Glutamatergic neuron (in vitro differentiated cells): ENCODE measurements around the gene MORC3. TPM values are rescaled to one million over a fixed set of nuclear protein-coding genes. Genes with fewer than 3 reads are reported as not detected.
A peak's percentile ranks its signal among the peaks of the same experiment; 100 is the strongest.
"Not testable (repeated sequence)": the region's sequence is repeated elsewhere in the genome, so short reads cannot be mapped to it uniquely, and the experiment has no call there.

Experiments used
- DNase-seq: peaks from one replicate; pipeline ENCODE4 v3.0.0; 2022
- H3K27ac Mint-ChIP-seq: one replicate; pipeline ENCODE4 v1.8.0; 2020; ENCODE audit warnings: mild to moderate bottlenecking, mixed read lengths, inconsistent platforms; ENCODE audit not compliant: unreplicated experiment
- H3K27me3 Mint-ChIP-seq: one replicate; pipeline ENCODE4 v1.8.0; 2020; ENCODE audit warnings: mild to moderate bottlenecking, moderate library complexity, mixed read lengths, inconsistent platforms; ENCODE audit not compliant: unreplicated experiment
- H3K36me3 Mint-ChIP-seq: one replicate; pipeline ENCODE4 v1.8.0; 2020; ENCODE audit warnings: mild to moderate bottlenecking, mixed read lengths, inconsistent platforms; ENCODE audit not compliant: unreplicated experiment
- H3K4me1 Mint-ChIP-seq: one replicate; pipeline ENCODE4 v1.8.0; 2020; ENCODE audit warnings: mild to moderate bottlenecking, low read depth, mixed read lengths, inconsistent platforms; ENCODE audit not compliant: unreplicated experiment
- H3K4me3 Mint-ChIP-seq: one replicate; pipeline ENCODE4 v1.8.0; 2020; ENCODE audit warnings: mild to moderate bottlenecking, mixed read lengths, inconsistent platforms; ENCODE audit not compliant: unreplicated experiment
- H3K9me3 Mint-ChIP-seq: one replicate; pipeline ENCODE4 v1.8.0; 2020; ENCODE audit warnings: mild to moderate bottlenecking, moderate library complexity, mixed read lengths, inconsistent platforms; ENCODE audit not compliant: unreplicated experiment
- CTCF ChIP-seq: fragments of 200-600 bp; sonication (generic); IDR thresholded peaks from one replicate; pipeline ENCODE4 v1.5.0; 2021; ENCODE audit not compliant: partially characterized antibody, unreplicated experiment
- long read RNA-seq: library from polyadenylated mRNA; unstranded; transcript quantifications from one replicate; pipeline ENCODE4 v2.0.0, GENCODE V29; 2020; ENCODE audit not compliant: unreplicated experiment
- total RNA-seq: library from RNA; stranded (reverse); fragmentation: NEBNext Ultra II Directional; extraction: Animal tissue kit (Norgen Biotek cat#: 25700); gene quantifications from one replicate; pipeline ENCODE4 v1.2.1, GENCODE V29; 2021; ENCODE audit not compliant: unreplicated experiment

Gene MORC3
- 34.7 TPM for total RNA-seq
- long read RNA-seq, partial matches to known transcripts = 1 of 1 reads
- long read RNA-seq, other reads (novel, unspliced or antisense) = 0 of 1 reads

GRCh38 chr21:36319767-36320420 is at the start of gene MORC3:
Gene MORC3 (plus strand): TSS chr21:36320197. CDS start chr21:36320265, 68 bp downstream.
- H3K4me3 Mint-ChIP-seq = peak within 1 kb of the TSS; percentile 99
- peak within 1 kb of the TSS; percentile 92 for H3K27ac Mint-ChIP-seq
- H3K36me3 Mint-ChIP-seq = no peaks in the 10 kb centered on the region
- peaks cover 6% of the 10 kb centered on the region for H3K4me1 Mint-ChIP-seq
- peak; percentile 98 for DNase-seq
- peaks cover 11% of the 10 kb centered on the region for H3K9me3 Mint-ChIP-seq
- TF ChIP-seq CTCF = no peak
- H3K27me3 Mint-ChIP-seq = peaks cover 6% of the 10 kb centered on the region

- H3K4me1 Mint-ChIP-seq, DNase-seq, H3K4me3 Mint-ChIP-seq, H3K27me3 Mint-ChIP-seq, H3K27ac Mint-ChIP-seq, H3K9me3 Mint-ChIP-seq: not testable (repeated sequence)
- H3K36me3 Mint-ChIP-seq = peaks cover 25% of the 10 kb centered on the region
Observed at GRCh38 chr21:36270786-36271695, 49.0 kb upstream of the MORC3 start.

- DNase-seq = no peak
- Mint-ChIP-seq H3K27ac (peak overlapping the region; percentile 10), H3K4me1 (no peaks in the 10 kb centered on the region), H3K4me3 (no peak overlapping the region), H3K9me3 (peaks cover 4% of the 10 kb centered on the region), H3K27me3 (peaks cover 4% of the 10 kb centered on the region), H3K36me3 (peaks cover 16% of the 10 kb centered on the region)
- no peak for TF ChIP-seq CTCF
Observed at GRCh38 chr21:36274128-36274527, 45.9 kb upstream of the MORC3 start.

- Mint-ChIP-seq H3K27me3 (no peaks in the 10 kb centered on the region), H3K4me3 (no peak overlapping the region), H3K36me3 (no peaks in the 10 kb centered on the region), H3K9me3 (no peaks in the 10 kb centered on the region), H3K27ac (no peak overlapping the region), H3K4me1 (no peaks in the 10 kb centered on the region)
- DNase-seq = no peak
- no peak for TF ChIP-seq CTCF
Observed at GRCh38 chr21:36282568-36283230, 37.3 kb upstream of the MORC3 start.

- H3K4me1 Mint-ChIP-seq, H3K4me3 Mint-ChIP-seq, H3K36me3 Mint-ChIP-seq, H3K9me3 Mint-ChIP-seq, DNase-seq, H3K27me3 Mint-ChIP-seq, H3K27ac Mint-ChIP-seq: not testable (repeated sequence)
Observed at GRCh38 chr21:36283231-36283622, 36.8 kb upstream of the MORC3 start.
